HepG2 (cell line): Measurements from ENCODE around the gene ECE2. TPM values are rescaled to one million over a fixed set of nuclear protein-coding genes. Genes with fewer than 3 reads are reported as not detected.

Experiments
- CBX5 ChIP-seq: sonication (generic); formaldehyde crosslinking; IDR thresholded peaks from 2 replicates; pipeline ENCODE4 v1.4.0; 2020; ENCODE audit warnings: missing genetic modification reagents, borderline replicate concordance
- HDAC1 ChIP-seq: sonication (generic); formaldehyde crosslinking; IDR thresholded peaks from 2 replicates; pipeline ENCODE4 v1.5.1; 2020; ENCODE audit warnings: mild to moderate bottlenecking, missing genetic modification reagents
- KMT2B ChIP-seq: IDR thresholded peaks from 2 replicates; pipeline ENCODE4 v1.6.1; 2016; ENCODE audit warnings: missing genetic modification reagents, missing compliant biosample characterization
- PHF8 ChIP-seq: sonication (generic); formaldehyde crosslinking; IDR thresholded peaks from 2 replicates; pipeline ENCODE4 v1.5.0; 2020; ENCODE audit warnings: missing genetic modification reagents
- REXO4 ChIP-seq: sonication (generic); formaldehyde crosslinking; IDR thresholded peaks from 2 replicates; pipeline ENCODE4 v1.8.0; 2022; ENCODE audit warnings: missing genetic modification reagents, mild to moderate bottlenecking, borderline replicate concordance
- SALL1 ChIP-seq: sonication (generic); formaldehyde crosslinking; IDR thresholded peaks from 2 replicates; pipeline ENCODE4 v1.8.0; 2022; ENCODE audit warnings: mild to moderate bottlenecking, missing genetic modification reagents
- SAP130 ChIP-seq: IDR thresholded peaks from 2 replicates; pipeline ENCODE4 v1.6.1; 2016; ENCODE audit warnings: low read depth
- ZFP41 ChIP-seq: sonication (generic); formaldehyde crosslinking; IDR thresholded peaks from 2 replicates; pipeline ENCODE4 v1.4.0; 2020; ENCODE audit warnings: mild to moderate bottlenecking, missing genetic modification reagents, borderline replicate concordance
- ZFP62 ChIP-seq: sonication (generic); formaldehyde crosslinking; IDR thresholded peaks from 2 replicates; pipeline ENCODE4 v1.4.0; 2020; ENCODE audit warnings: missing genetic modification reagents
- ZFY ChIP-seq: sonication (generic); formaldehyde crosslinking; IDR thresholded peaks from 2 replicates; pipeline ENCODE4 v1.4.0; 2020; ENCODE audit warnings: missing genetic modification reagents
- ZNF329 ChIP-seq: sonication (generic); formaldehyde crosslinking; IDR thresholded peaks from 2 replicates; pipeline ENCODE4 v1.9.0; 2021; ENCODE audit warnings: low read depth, mild to moderate bottlenecking, missing genetic modification reagents
- ZNF333 ChIP-seq: sonication (generic); formaldehyde crosslinking; IDR thresholded peaks from 2 replicates; pipeline ENCODE4 v1.4.0; 2020; ENCODE audit warnings: mild to moderate bottlenecking, missing genetic modification reagents, borderline replicate concordance
- ZNF660 ChIP-seq: sonication (generic); formaldehyde crosslinking; IDR thresholded peaks from 2 replicates; pipeline ENCODE4 v1.5.1; 2020; ENCODE audit warnings: mild to moderate bottlenecking, low read depth, missing genetic modification reagents, borderline replicate concordance
- ZNF724P ChIP-seq: sonication (generic); formaldehyde crosslinking; IDR thresholded peaks from 2 replicates; pipeline ENCODE4 v1.8.0; 2022; ENCODE audit warnings: missing genetic modification reagents, borderline replicate concordance
- ZNF777 ChIP-seq: sonication (generic); formaldehyde crosslinking; IDR thresholded peaks from 2 replicates; pipeline ENCODE4 v1.4.0; 2020; ENCODE audit warnings: missing genetic modification reagents
- ZNF792 ChIP-seq: IDR thresholded peaks from 2 replicates; pipeline ENCODE4 v1.6.1; 2016
- polyA plus RNA-seq, 8 experiments: library from polyadenylated mRNA; depleted of rRNA in 3 of 8; stranded (reverse) in 7 of 8; unstranded in 1 of 8; fragments of >200 nt; fragmentation: Illumina TruSeq in 4 of 8; extraction: Trizol in 4 of 8; gene quantifications; 2 replicates each; pipeline versions ENCODE4 v1.2.1 to v1.2.3, GENCODE V29; 2011 to 2016; ENCODE audit warnings: low read depth in 4 of 8, missing spikeins in 1 of 8, mixed read lengths in 1 of 8; ENCODE audit not compliant: insufficient read depth in 1 of 8
- total RNA-seq, 5 experiments: library from RNA; depleted of rRNA; stranded (reverse); fragments of >200 nt; fragmentation: Illumina TruSeq; extraction: Trizol; gene quantifications; 2 replicates each; pipeline ENCODE4 v1.2.3, GENCODE V29; 2016; ENCODE audit warnings: low read depth in 1 of 5
- TF ChIP-seq, protein P1 (sequence below): sonication (generic); formaldehyde crosslinking; IDR thresholded peaks from 2 replicates; pipeline ENCODE4 v1.4.0; 2020; ENCODE audit warnings: mild to moderate bottlenecking, missing genetic modification reagents
- TF ChIP-seq, protein P2 (sequence below): sonication (generic); formaldehyde crosslinking; IDR thresholded peaks from 2 replicates; pipeline ENCODE4 v1.4.0; 2020; ENCODE audit warnings: low read depth, missing genetic modification reagents
- TF ChIP-seq, protein P3 (sequence below): sonication (generic); formaldehyde crosslinking; IDR thresholded peaks from 2 replicates; pipeline ENCODE4 v1.8.1; 2023; ENCODE audit warnings: mild to moderate bottlenecking, missing genetic modification reagents, borderline replicate concordance
- TF ChIP-seq, protein P4 (sequence below): sonication (generic); formaldehyde crosslinking; IDR thresholded peaks from 2 replicates; pipeline ENCODE4 v1.9.0; 2022; ENCODE audit warnings: missing genetic modification reagents, mild to moderate bottlenecking, borderline replicate concordance
- TF ChIP-seq, protein P5 (sequence below): sonication (generic); formaldehyde crosslinking; IDR thresholded peaks from 2 replicates; pipeline ENCODE4 v1.8.1; 2023; ENCODE audit warnings: missing genetic modification reagents, mild to moderate bottlenecking, borderline replicate concordance

The ECE2 gene
- total and polyA plus RNA-seq, 2 of the 13 experiments (the other 11 are each of a cell fraction or from before 2014, with no cell fraction given): not detected

DNA sequence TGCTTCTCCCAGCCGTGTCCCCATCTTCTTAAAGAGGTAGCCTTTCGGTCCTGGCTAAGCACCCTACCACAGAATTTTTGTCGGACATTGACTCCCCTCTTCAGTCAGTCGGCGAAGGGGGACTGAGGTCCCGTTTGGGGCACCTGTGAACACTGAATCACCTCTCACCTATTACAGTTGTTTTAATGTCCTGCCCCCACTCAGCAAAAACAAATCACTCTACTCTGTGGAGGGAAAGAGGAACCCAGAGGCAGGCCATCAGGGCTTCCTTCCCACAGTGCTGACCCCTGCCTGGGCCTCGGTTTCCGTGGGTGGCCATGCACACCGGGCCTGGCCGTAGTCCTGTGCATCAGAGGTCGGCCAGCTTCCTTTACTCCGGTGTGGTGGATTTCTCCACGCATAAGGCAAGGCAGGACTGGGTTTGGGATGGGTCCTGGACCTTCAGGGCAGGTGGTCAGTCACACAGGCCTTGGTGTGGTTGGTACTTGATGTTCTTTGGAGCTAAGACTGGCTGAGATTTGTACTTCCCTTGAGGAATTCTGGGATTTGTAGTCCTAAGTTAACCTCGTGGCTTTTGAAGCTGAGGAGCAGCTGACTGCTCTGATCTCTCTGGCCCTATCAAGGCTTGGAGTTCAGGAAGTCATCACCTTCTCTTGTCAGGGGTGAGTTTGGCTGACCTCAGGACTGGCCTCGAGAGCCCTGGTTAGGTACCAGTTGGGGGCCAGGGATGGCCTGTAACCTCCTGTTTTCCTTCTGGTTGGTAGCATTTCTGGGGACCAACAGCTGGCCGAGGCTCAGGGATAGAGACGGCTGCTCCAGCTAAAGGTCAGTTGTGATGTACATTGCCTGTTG is 61.0 kb downstream of the ECE2 start (continued):
- TF ChIP-seq ZNF792 (no peak), KMT2B (CRISPR knock-in tag) (0 out of 2 replicates have a peak, but pooled peaks have one; percentile 2), ZFP62 (CRISPR knock-in tag) (no peak), ZFP41 (CRISPR knock-in tag) (0 out of 2 replicates have a peak, but pooled peaks have one; percentile 51), ZNF777 (CRISPR knock-in tag) (0 out of 2 replicates have a peak, but pooled peaks have one; percentile 31), HDAC1 (CRISPR knock-in tag) (peak; percentile 20; the same call in 1 of the 2 replicates), SALL1 (peak; percentile 48), PHF8 (CRISPR knock-in tag) (peak; percentile 64), SAP130 (peak; percentile 31), ZNF660 (CRISPR knock-in tag) (no peak), ZNF724P (CRISPR knock-in tag) (0 out of 2 replicates have a peak, but pooled peaks have one; percentile 43), ZFY (CRISPR knock-in tag) (peak; percentile 83), ZNF333 (CRISPR knock-in tag) (0 out of 2 replicates have a peak, but pooled peaks have one; percentile 19), ZNF329 (CRISPR knock-in tag) (no peak), CBX5 (CRISPR knock-in tag) (peak; percentile 11; the same call in 1 of the 2 replicates), REXO4 (no peak)
- TF ChIP-seq, protein P1, sequence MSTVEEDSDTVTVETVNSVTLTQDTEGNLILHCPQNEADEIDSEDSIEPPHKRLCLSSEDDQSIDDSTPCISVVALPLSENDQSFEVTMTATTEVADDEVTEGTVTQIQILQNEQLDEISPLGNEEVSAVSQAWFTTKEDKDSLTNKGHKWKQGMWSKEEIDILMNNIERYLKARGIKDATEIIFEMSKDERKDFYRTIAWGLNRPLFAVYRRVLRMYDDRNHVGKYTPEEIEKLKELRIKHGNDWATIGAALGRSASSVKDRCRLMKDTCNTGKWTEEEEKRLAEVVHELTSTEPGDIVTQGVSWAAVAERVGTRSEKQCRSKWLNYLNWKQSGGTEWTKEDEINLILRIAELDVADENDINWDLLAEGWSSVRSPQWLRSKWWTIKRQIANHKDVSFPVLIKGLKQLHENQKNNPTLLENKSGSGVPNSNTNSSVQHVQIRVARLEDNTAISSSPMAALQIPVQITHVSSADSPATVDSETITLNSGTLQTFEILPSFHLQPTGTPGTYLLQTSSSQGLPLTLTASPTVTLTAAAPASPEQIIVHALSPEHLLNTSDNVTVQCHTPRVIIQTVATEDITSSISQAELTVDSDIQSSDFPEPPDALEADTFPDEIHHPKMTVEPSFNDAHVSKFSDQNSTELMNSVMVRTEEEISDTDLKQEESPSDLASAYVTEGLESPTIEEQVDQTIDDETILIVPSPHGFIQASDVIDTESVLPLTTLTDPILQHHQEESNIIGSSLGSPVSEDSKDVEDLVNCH (CRISPR knock-in tag): no peak
- TF ChIP-seq, protein P2, sequence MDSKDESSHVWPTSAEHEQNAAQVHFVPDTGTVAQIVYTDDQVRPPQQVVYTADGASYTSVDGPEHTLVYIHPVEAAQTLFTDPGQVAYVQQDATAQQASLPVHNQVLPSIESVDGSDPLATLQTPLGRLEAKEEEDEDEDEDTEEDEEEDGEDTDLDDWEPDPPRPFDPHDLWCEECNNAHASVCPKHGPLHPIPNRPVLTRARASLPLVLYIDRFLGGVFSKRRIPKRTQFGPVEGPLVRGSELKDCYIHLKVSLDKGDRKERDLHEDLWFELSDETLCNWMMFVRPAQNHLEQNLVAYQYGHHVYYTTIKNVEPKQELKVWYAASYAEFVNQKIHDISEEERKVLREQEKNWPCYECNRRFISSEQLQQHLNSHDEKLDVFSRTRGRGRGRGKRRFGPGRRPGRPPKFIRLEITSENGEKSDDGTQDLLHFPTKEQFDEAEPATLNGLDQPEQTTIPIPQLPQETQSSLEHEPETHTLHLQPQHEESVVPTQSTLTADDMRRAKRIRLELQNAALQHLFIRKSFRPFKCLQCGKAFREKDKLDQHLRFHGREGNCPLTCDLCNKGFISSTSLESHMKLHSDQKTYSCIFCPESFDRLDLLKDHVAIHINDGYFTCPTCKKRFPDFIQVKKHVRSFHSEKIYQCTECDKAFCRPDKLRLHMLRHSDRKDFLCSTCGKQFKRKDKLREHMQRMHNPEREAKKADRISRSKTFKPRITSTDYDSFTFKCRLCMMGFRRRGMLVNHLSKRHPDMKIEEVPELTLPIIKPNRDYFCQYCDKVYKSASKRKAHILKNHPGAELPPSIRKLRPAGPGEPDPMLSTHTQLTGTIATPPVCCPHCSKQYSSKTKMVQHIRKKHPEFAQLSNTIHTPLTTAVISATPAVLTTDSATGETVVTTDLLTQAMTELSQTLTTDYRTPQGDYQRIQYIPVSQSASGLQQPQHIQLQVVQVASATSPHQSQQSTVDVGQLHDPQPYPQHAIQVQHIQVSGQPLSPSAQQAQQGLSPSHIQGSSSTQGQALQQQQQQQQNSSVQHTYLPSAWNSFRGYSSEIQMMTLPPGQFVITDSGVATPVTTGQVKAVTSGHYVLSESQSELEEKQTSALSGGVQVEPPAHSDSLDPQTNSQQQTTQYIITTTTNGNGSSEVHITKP (CRISPR knock-in tag): no peak
- TF ChIP-seq, protein P3, sequence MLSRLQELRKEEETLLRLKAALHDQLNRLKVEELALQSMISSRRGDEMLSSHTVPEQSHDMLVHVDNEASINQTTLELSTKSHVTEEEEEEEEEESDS (CRISPR knock-in tag): no peak
- TF ChIP-seq, protein P4, sequence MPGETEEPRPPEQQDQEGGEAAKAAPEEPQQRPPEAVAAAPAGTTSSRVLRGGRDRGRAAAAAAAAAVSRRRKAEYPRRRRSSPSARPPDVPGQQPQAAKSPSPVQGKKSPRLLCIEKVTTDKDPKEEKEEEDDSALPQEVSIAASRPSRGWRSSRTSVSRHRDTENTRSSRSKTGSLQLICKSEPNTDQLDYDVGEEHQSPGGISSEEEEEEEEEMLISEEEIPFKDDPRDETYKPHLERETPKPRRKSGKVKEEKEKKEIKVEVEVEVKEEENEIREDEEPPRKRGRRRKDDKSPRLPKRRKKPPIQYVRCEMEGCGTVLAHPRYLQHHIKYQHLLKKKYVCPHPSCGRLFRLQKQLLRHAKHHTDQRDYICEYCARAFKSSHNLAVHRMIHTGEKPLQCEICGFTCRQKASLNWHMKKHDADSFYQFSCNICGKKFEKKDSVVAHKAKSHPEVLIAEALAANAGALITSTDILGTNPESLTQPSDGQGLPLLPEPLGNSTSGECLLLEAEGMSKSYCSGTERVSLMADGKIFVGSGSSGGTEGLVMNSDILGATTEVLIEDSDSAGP (CRISPR knock-in tag): peak; percentile 64; the same call in 1 of the 2 replicates
- TF ChIP-seq, protein P5, sequence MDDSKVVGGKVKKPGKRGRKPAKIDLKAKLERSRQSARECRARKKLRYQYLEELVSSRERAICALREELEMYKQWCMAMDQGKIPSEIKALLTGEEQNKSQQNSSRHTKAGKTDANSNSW (CRISPR knock-in tag): no peak
